Brain pericyte (primary cell): ENCODE data around the gene GANC.

Source experiments
- DNase-seq: peaks from one replicate; pipeline ENCODE4 v3.0.0-alpha.2; 2012; ENCODE audit warnings: low read depth, low spot score

Gene GANC

DNA sequence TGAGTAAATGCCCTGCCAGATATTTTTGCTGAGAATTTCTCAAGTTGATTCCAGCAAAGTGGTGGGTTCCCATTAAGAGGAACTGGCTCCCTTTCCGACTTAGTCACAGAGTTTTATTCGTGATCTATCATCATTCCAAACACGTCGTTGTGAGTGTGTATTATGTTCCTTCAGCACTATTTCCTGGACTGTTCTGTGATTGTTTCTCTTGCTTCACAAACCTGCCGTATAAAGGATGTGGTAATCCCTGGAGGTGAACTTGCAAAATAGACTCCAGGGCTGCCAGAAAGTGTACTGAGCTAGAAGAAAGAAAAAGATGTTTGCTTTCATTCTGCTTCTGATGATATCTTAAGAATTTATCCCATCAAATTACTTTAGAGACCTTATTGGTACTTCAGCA, 71.8 kb downstream of the GANC start:
- no peak for DNase-seq

DNA sequence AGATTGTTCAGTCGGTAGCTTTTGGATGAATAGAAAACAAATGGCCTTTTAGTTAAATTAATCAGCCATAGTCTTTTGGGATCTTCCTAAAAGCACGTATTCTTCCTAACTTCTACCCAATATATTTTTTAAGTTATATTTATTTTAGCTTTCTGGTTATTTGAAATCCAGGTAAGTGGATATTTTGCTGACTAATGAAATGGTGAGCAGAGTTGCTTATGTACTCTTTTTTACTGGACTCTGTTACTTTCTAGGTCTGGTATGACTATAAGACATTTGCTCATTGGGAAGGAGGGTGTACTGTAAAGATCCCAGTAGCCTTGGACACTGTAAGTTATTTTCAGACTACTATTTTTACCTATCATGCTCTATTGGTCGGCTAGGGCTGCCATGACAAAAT, 72.5 kb downstream of the GANC start:
- no peak for DNase-seq

DNA sequence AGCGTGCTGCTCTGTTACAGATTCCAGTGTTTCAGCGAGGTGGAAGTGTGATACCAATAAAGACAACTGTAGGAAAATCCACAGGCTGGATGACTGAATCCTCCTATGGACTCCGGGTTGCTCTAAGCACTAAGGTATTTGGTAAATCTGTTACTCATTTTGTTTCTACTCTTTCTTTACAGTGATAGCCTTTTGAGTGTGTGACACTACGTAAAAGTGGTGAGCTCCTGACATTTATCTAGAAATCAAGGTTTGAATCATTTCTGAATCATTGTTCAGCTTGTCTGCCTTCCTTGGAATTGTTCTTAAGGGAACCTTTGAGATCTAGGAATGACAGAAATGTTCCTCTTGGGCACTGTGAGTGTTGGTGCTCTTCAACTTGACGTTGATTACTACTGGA, 75.1 kb downstream of the GANC start:
- no peak for DNase-seq

DNA sequence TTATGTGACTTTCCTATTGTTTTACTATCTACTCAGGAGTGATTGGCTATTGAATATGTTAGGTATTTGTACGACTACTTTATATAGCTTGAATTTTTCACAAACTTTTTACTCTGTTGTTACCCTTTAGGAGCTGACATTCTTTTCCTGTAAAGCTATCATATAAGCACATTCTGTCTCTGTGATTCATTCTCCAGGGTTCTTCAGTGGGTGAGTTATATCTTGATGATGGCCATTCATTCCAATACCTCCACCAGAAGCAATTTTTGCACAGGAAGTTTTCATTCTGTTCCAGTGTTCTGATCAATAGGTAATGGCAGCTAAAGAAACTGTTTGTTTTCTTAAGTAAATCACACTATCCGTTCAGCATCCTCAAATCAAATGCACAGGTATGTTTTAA, 76.2 kb downstream of the GANC start:
- no peak for DNase-seq

GRCh38 chr15:42352401-42352800, 79.4 kb downstream of the GANC start:
- DNase-seq, result no peak

DNA sequence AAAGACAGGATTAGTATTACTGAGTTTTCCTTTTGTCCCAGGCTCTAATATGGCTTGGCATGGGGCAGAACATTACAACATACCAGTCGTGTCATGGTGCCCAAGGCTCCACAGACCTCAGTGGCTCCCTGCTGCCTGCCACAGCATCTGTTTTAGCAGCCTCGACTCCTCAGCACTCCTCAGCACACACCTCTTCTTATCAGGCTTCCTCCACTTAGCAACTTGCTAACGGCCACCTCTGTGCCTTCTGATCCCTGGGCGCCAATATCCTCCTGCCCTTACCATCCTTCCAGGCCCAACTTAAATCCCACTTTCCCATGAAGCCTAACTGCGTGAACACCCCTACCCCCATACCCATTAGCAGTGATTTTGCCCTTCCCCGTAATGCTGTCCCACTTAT, 80.1 kb downstream of the GANC start:
- DNase-seq, result no peak

DNA sequence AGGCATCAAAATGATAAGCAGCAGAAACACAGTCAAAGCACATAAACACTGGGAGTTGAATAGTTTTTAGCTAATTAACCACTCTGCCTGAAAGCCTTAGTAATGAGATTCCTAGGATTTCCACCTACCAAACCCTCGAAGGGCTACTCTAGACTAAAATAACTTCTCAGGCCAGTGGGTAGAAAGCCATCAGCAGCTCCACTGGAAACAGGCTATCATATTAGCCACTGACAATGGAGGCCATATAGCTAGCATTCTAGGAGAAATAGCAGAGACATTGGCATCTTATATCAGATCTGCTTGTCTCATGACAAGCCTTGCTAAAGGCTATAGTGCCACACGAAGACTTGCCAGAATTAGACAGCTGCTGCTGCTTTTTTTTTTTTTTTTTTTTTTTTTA, 81.8 kb downstream of the GANC start:
- DNase-seq, result no peak

GRCh38 chr15:42355291-42355690, 82.3 kb downstream of the GANC start:
- DNase-seq, result no peak

DNA sequence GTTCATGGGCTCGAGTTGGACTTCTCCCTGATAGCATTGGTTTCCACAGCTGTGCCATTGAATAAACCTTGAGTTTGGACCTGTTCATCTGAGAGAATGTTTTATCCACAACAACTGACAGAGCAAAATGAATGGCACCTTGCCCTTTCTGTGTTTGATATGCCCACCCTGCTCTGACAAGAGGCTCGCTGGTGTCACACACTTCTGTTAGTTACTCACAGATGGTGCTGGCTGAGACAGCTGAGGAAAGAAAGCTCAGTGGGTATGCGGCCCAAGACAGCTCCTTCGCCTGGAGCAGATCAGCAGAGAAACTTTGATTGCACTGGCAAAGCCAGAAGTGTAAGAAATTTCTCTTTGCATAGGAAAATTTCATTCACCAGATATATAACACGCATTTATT, 83.8 kb downstream of the GANC start:
- DNase-seq, result no peak

- no peak for DNase-seq
Measured at GRCh38 chr15:42358141-42358540, 85.1 kb downstream of the GANC start.

DNA sequence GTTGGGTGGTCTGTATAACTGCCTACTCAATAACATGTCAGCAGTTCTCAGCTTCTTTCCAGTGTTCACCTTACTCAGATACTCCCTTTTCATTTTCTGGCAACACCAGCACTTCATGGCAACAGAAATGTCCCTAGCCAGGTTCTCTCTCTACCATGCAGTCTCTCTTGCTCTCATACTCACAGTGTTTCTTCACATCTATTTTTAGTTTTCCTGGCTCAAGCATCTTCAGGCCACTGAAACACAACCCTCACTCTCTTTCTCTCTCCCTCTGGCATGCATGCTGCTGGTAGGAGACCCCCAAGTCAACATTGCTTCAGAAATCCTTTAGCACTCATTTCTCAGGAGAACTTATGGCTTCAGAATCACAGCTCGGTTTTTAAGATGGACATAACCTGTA, 86.2 kb downstream of the GANC start, which contains the start of gene CAPN3:
Gene CAPN3, plus strand, starts transcription at position 253 of the 400 bp plus-strand sequence. CDS start 305 bp downstream, outside the sequence.
- DNase-seq, result no peak

DNA sequence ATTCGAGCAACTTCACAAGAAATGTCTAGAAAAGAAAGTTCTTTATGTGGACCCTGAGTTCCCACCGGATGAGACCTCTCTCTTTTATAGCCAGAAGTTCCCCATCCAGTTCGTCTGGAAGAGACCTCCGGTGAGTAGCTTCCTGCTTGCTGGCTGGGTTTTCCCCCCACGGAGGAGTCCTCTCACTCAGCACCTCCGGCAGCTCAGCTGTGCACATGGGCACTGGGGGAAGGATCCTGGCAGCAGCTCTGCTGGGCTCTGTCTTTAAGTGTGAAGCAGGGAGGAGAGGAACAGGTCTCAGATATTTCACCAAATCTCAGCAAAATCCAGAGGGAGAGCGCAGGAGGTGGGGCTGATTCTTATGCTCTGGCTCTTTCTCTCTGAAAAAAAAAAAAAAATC, 87.0 kb downstream of the GANC start:
- no peak for DNase-seq

DNA sequence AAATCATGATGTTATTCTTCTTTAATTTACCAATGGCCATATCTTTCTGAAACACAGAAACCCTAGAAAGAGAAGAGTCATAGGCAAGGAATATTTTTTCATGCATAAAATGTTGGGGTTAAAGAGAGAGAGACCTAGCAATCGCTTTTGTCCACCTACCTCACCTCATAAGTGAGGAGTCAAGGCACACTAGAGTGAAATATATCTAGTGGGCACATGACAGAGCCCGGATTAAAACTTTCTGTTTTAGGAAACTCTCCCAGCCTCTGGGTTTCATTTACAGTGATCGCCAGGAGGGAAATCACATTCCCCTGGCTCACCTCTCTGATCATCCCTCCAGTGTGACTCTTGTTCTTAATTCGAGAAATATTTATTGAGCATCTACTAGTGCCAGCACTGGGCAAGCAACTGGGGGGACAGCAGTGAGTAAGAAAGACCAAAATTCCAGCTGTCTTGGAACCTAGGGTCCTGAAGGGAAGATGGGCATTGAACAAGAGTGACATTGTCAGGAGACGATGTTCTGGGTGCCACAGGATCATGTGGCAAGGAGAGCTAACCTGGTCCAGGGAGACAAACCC, 87.6 kb downstream of the GANC start:
- no peak for DNase-seq

- no peak for DNase-seq
Measured at GRCh38 chr15:42363487-42363886, 90.5 kb downstream of the GANC start.

- DNase-seq, result no peak
Measured at GRCh38 chr15:42363942-42364341, 90.9 kb downstream of the GANC start.

GRCh38 chr15:42364529-42364928, 91.5 kb downstream of the GANC start:
- no peak for DNase-seq

DNA sequence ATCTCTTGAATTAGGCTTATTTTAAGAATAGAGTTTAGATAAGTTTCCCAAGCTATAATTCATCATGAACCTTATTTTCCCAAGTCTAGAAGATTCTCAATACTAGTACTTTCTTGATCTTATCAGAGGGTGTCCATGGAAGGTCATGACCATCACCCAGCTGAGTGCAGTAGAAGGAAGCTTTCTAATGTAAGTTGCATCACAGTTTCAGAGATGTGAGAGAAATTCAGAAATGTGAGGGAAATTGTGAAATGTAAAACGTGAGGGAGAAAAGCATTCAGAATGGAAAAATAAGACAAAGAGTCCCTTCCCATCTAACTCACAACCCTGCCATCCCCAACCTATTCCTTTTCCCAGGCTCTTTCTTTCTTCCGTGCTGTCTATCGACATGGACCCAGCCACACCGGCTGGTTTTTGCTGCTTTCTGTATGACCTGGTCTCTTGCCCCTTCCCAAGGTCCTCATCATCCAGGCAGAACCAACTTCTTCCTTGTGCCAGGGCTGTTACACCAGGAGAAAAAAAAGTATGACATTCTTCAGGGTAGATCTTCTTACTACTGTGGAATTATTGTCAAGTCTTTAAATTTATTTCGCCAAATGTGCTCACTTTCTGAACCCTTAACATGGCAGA, 93.0 kb downstream of the GANC start:
- DNase-seq, result no peak

- no peak for DNase-seq
Measured at GRCh38 chr15:42367041-42367440, 94.0 kb downstream of the GANC start.

DNA sequence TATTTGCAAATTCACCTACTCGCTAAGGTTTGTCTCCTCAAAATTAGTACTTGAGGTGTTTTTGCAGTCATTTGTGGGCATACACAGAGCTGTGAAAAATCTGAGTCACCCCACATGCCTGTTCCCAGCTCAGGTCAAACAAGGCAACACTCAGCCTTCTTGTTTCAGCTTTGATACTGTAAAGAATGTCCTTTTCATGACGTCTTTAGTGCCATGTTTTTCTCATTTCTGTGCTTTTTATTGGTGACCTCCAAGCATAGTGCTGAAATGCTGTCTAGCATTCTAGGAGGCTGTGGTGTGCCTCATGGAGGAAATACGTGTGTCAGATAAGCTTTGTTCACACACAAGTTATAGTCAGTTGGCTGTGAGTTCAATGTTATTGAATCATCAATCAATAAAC, 95.1 kb downstream of the GANC start:
- DNase-seq, result no peak

- DNase-seq, result no peak
Measured at GRCh38 chr15:42371096-42371495, 98.1 kb downstream of the GANC start.

DNA sequence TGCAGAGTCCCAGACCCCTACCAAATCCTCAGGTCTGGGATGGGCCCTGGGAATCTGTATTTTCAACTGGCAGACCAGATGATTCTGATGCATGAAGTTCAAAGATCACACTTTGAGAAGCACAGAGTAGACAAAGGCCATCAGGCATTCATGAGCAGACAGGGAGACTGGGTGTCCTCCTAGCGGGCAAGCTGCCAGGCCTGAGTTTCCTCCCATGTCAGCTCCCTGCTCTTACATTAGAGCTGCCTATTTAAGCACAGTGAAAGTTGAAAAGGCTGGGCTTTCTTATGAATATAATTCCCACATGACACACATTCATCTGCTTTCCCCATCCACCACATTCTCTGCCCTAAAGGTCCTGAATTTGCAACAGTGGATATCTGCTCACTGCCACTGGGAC, 100.3 kb downstream of the GANC start:
- DNase-seq, result no peak

DNA sequence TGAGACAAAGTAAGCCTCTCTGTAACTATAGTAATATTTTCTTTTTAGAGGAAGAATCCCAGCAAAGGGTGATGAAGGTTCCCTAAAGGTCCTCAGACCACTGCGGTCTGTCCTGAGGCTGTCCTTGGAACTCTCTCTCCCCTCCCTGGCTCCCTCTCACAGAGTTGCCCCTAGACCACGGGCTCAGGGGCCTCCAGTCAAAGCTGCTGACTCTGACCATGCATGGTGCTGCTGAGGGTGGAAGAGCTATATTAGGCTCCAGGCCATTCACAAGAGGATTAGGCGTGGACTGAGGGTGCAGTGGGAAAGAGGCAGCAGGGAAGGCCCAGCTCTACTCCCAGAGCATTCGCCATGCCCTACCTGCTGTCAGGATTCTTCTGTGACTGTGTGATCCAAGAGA, 100.9 kb downstream of the GANC start:
- no peak for DNase-seq

GRCh38 chr15:42374810-42375209, 101.8 kb downstream of the GANC start:
- DNase-seq, result no peak

GRCh38 chr15:42375252-42375651, 102.3 kb downstream of the GANC start:
- no peak for DNase-seq
